ENCODE data around the gene CUX1. TPM values are rescaled to one million over a fixed set of nuclear protein-coding genes. Genes with fewer than 3 reads are reported as not detected.

The CUX1 gene
- total and polyA plus RNA-seq, 2 of the 13 experiments (the other 11 are each of a cell fraction or from before 2014, with no cell fraction given), result 13.7 to 14.9 TPM

GRCh38 chr7:102272075-102272916 is 454.9 kb downstream of the CUX1 start (continued):
- TF ChIP-seq MTERF4 (CRISPR knock-in tag; IDR thresholded peaks at IDR 0.05) (peak; percentile 89), ARNTL (CRISPR knock-in tag; IDR thresholded peaks at IDR 0.05) (peak; percentile 60), ZNF253 (CRISPR knock-in tag; IDR thresholded peaks at IDR 0.05; ENCODE audit: borderline replicate concordance) (no peak), HNF1B (CRISPR knock-in tag; IDR thresholded peaks at IDR 0.05) (peak; percentile 50; the same call in 1 of the 2 replicates), ZNF17 (CRISPR knock-in tag; IDR thresholded peaks at IDR 0.05) (no peak), ZNF816 (CRISPR knock-in tag; IDR thresholded peaks at IDR 0.05; ENCODE audit: borderline replicate concordance) (no peak), ZFY (CRISPR knock-in tag; IDR thresholded peaks at IDR 0.05) (peak; percentile 42; the same call in 1 of the 2 replicates), SRF (IDR thresholded peaks at IDR 0.05; ENCODE audit: low read depth, low read length) (no peak), ATF5 (CRISPR knock-in tag; IDR thresholded peaks at IDR 0.05; ENCODE audit: low read depth) (peak; percentile 54; the same call in 1 of the 2 replicates), POGZ (CRISPR knock-in tag; IDR thresholded peaks at IDR 0.05) (no peak), GZF1 (CRISPR knock-in tag; IDR thresholded peaks at IDR 0.05) (no peak), HMGXB3 (CRISPR knock-in tag; IDR thresholded peaks at IDR 0.05; ENCODE audit: borderline replicate concordance) (0 out of 2 replicates have a peak, but pooled peaks have one; percentile 19), FOXA1 (IDR thresholded peaks at IDR 0.05) (no peak), FOXA1 (CRISPR knock-in tag; IDR thresholded peaks at IDR 0.05) (no peak), ARHGAP35 (CRISPR knock-in tag; IDR thresholded peaks at IDR 0.05; ENCODE audit: borderline replicate concordance) (no peak), ZMYM4 (CRISPR knock-in tag; IDR thresholded peaks at IDR 0.05) (peak; percentile 64; the same call in 1 of the 2 replicates), ZBTB43 (CRISPR knock-in tag; conservative IDR thresholded peaks at IDR 0.05) (no peak)
